Endothelial cell of umbilical vein (primary cell): ENCODE results near the gene BUB1B. TPM values are rescaled to one million over a fixed set of nuclear protein-coding genes. Genes with fewer than 3 reads are reported as not detected.

ENCODE experiments used
- BruUV-seq: library from RNA; stranded (reverse); fragments of 400-500 nt; replicated peaks from 2 replicates; lab custom pipeline; 2021; lab: Mats Ljungman, UMichigan
- CTCF ChIA-PET: fragments of 300-600, 350-600 bp; sonication (Branson Sonifier 250); formaldehyde crosslinking; loops from one replicate; lab custom pipeline; 2021; ENCODE audit warnings: antibody characterized with exemption, inconsistent platforms; lab: Charles Lee
- POLR2A ChIA-PET: fragments of 300-600, 350-600 bp; sonication (Branson Sonifier 250); formaldehyde crosslinking; loops from one replicate; lab custom pipeline; 2021; ENCODE audit warnings: antibody characterized with exemption, inconsistent platforms; lab: Charles Lee
- DNase-seq: peaks from one replicate; pipeline ENCODE4 v3.0.0-alpha.2; 2011; ENCODE audit warnings: low read depth, low spot score
- FAIRE-seq: peaks from 2 replicates; lab custom pipeline; 2011; peaks lifted over from hg19 to GRCh38; lab: Jason Lieb, UNC
- H2AFZ ChIP-seq: 2 replicates; pipeline ENCODE4 v1.6.0; 2012; ENCODE audit warnings: low read depth, low read length, control low read depth, inconsistent platforms
- H3K27ac ChIP-seq: 2 replicates; pipeline ENCODE4 v1.5.1; 2011; ENCODE audit warnings: low read depth, mild to moderate bottlenecking, control low read depth, low read length, moderate library complexity; ENCODE audit not compliant: insufficient read depth
- H3K27me3 ChIP-seq, 2 experiments: 2 replicates each; pipeline versions ENCODE4 v1.6.0 to v1.6.1; 2011; ENCODE audit warnings: low read length in 2 of 2, mixed read lengths in 1 of 2; ENCODE audit not compliant: control insufficient read depth in 2 of 2, insufficient read depth in 2 of 2
- H3K36me3 ChIP-seq, 2 experiments: 2 replicates in 1 of 2; 3 replicates in 1 of 2; pipeline ENCODE4 v1.5.1; 2011; ENCODE audit warnings: low read length in 2 of 2, mild to moderate bottlenecking in 1 of 2, moderate library complexity in 1 of 2; ENCODE audit not compliant: control insufficient read depth in 2 of 2, insufficient read depth in 2 of 2; ENCODE audit errors: extremely low read depth in 1 of 2
- H3K4me1 ChIP-seq: 3 replicates; pipeline ENCODE4 v1.5.1; 2011; ENCODE audit warnings: mild to moderate bottlenecking, low read length; ENCODE audit not compliant: control insufficient read depth, insufficient read depth; ENCODE audit errors: extremely low read depth
- H3K4me2 ChIP-seq: 2 replicates; pipeline ENCODE4 v1.6.1; 2011; ENCODE audit warnings: low read length, control low read depth, mixed read lengths; ENCODE audit not compliant: insufficient read depth
- H3K4me3 ChIP-seq, 3 experiments: fragments of 200-600 bp in 1 of 3; sonication (generic), shearing (Covaris generic) in 1 of 3; replicated peaks in 1 of 3; 2 replicates each; pipeline ENCODE4 v1.5.1; 2011 to 2016; ENCODE audit warnings: control low read depth in 3 of 3, low read length in 3 of 3, mild to moderate bottlenecking in 2 of 3, inconsistent platforms in 1 of 3, low read depth in 1 of 3, moderate library complexity in 1 of 3; ENCODE audit not compliant: insufficient read depth in 1 of 3
- H3K79me2 ChIP-seq: 2 replicates; pipeline ENCODE4 v1.6.0; 2012; ENCODE audit warnings: low read length, inconsistent platforms; ENCODE audit not compliant: control insufficient read depth, insufficient read depth
- H3K9ac ChIP-seq: replicated peaks from 2 replicates; pipeline ENCODE3; 2011; ENCODE audit warnings: low read length, control low read depth; ENCODE audit not compliant: insufficient read depth; ENCODE audit errors: extremely low read depth
- H3K9me1 ChIP-seq: replicated peaks from 3 replicates; pipeline ENCODE4 v1.6.0; 2011; ENCODE audit warnings: mild to moderate bottlenecking, low read length; ENCODE audit not compliant: control insufficient read depth, insufficient read depth; ENCODE audit errors: extremely low read depth
- H3K9me3 ChIP-seq: replicated peaks from 2 replicates; pipeline ENCODE4 v1.5.1; 2012; ENCODE audit warnings: low read length, inconsistent platforms; ENCODE audit not compliant: control insufficient read depth, insufficient read depth
- H4K20me1 ChIP-seq: replicated peaks from 2 replicates; pipeline ENCODE3; 2011; ENCODE audit warnings: mild to moderate bottlenecking, low read length; ENCODE audit not compliant: control insufficient read depth, insufficient read depth; ENCODE audit errors: extremely low read depth
- EZH2 ChIP-seq: IDR thresholded peaks from 2 replicates; pipeline ENCODE4 v1.6.1; 2012; ENCODE audit warnings: borderline replicate concordance, low read depth, mild to moderate bottlenecking, moderate library complexity, low read length, inconsistent platforms; ENCODE audit not compliant: severe bottlenecking
- FOS ChIP-seq: IDR thresholded peaks from 2 replicates; pipeline ENCODE4 v1.6.1; 2011; ENCODE audit warnings: mild to moderate bottlenecking, low read length, moderate library complexity, borderline replicate concordance; ENCODE audit not compliant: insufficient read depth
- JUN ChIP-seq: IDR thresholded peaks from 2 replicates; pipeline ENCODE4 v1.6.1; 2011; ENCODE audit warnings: borderline replicate concordance, low read depth; ENCODE audit not compliant: insufficient read length, insufficient read depth
- dilution Hi-C: fragments of 300-500 bp; cut with MboI; formaldehyde crosslinking; loops from one replicate; pipeline ENCODE4 v1.15.0; 2019; ENCODE audit warnings: low sequenced_read_pairs; ENCODE audit not compliant: extremely low pct_ligation_motif_present
- intact Hi-C: fragments of 100-400 bp; cut with micrococcal nuclease; formaldehyde crosslinking; loops from one replicate; pipeline ENCODE4 v1.10.0; 2022
- polyA plus RNA-seq, 4 experiments: library from polyadenylated mRNA; depleted of rRNA in 3 of 4; stranded (reverse) in 3 of 4; unstranded in 1 of 4; fragments of >200 nt; gene quantifications; 2 replicates each; pipeline versions ENCODE4 v1.2.1 to v1.2.3, GENCODE V29; 2011 to 2012; ENCODE audit warnings: missing spikeins in 1 of 4
- total RNA-seq: library from RNA; stranded (reverse); gene quantifications from 2 replicates; pipeline ENCODE4 v1.2.3, GENCODE V29; 2021

BUB1B gene
- total and polyA plus RNA-seq, 2 donors (not counting 3 experiments of a cell fraction or from before 2014, with no cell fraction given) = 12.2 to 69.8 TPM

- Histone ChIP-seq H4K20me1 (no peaks in the 10 kb centered on the region), H3K9me3 (no peaks in the 10 kb centered on the region), H3K4me3 (peak overlapping the region in 2 of 3 experiments; percentile 22 to 28), H3K27ac (no peak overlapping the region), H3K36me3 (no peaks in the 10 kb centered on the region), H3K27me3 (peaks cover 34 to 37% of the 10 kb centered on the region in 2 experiments), H3K4me2 (peak overlapping the region; percentile 37), H2AFZ (peak overlapping the region; percentile 59), H3K9me1 (no peaks in the 10 kb centered on the region), H3K4me1 (peaks cover 11% of the 10 kb centered on the region), H3K9ac (no peak overlapping the region), H3K79me2 (no peaks in the 10 kb centered on the region)
- FAIRE-seq (no peak), DNase-seq (peak; percentile 19)
- no TSS peak for BruUV-seq
- CTCF ChIA-PET = interaction anchor here (1.1 to 1.8 kb wide), 2 partner anchors 22 to 35 kb away, joined by 4 to 8 read pairs; no protein-coding TSS in a partner anchor
- intact Hi-C loops = no loop called here
- POLR2A ChIA-PET = no interaction called here
- dilution Hi-C loops = no loop called here
- peak; percentile 95 for TF ChIP-seq EZH2
- TF ChIP-seq FOS = no peak
Observed at GRCh38 chr15:40252438-40253166, 91.7 kb downstream of the BUB1B start.

GRCh38 chr15:40253167-40253790 lies 92.4 kb downstream of the BUB1B start:
- H3K27me3 ChIP-seq = peaks cover 34 to 37% of the 10 kb centered on the region in 2 experiments
- H4K20me1 ChIP-seq = no peaks in the 10 kb centered on the region
- peak overlapping the region; percentile 37 for H3K4me2 ChIP-seq
- dilution Hi-C loops (no loop called here), intact Hi-C loops (no loop called here)
- peak overlapping the region; percentile 59 for H2AFZ ChIP-seq
- FAIRE-seq = peak; percentile 12
- POLR2A ChIA-PET = no interaction called here
- H3K4me1 ChIP-seq = peaks cover 11% of the 10 kb centered on the region
- BruUV-seq = no TSS peak
- H3K4me3 ChIP-seq = peak overlapping the region in 2 of 3 experiments; percentile 22 to 28
- no peak for DNase-seq
- H3K79me2 ChIP-seq = no peaks in the 10 kb centered on the region
- no peaks in the 10 kb centered on the region for H3K36me3 ChIP-seq
- H3K9ac ChIP-seq = no peak overlapping the region
- H3K9me1 ChIP-seq = no peaks in the 10 kb centered on the region
- no peak for TF ChIP-seq JUN
- H3K27ac ChIP-seq = no peak overlapping the region
- CTCF ChIA-PET = interaction anchor here (1.1 to 2.4 kb wide), 4 partner anchors 21 to 36 kb away, joined by 4 to 31 read pairs (median 8); no protein-coding TSS in a partner anchor
- no peaks in the 10 kb centered on the region for H3K9me3 ChIP-seq
